K562 (cell line): ENCODE measurements around the gene PACSIN3.

Experiments
- ATF1 ChIP-seq, 2 experiments: fragments of 450-650 bp in 1 of 2; IDR thresholded peaks; 2 replicates each; pipeline ENCODE4 v1.6.1; 2016; ENCODE audit warnings: missing compliant biosample characterization in 1 of 2, missing genetic modification characterization in 1 of 2
- E2F5 ChIP-seq: sonication (generic); formaldehyde crosslinking; IDR thresholded peaks from 2 replicates; pipeline ENCODE4 v1.8.0; 2022; ENCODE audit warnings: mild to moderate bottlenecking, missing genetic modification reagents
- JUND ChIP-seq, 2 experiments: IDR thresholded peaks; 2 replicates in 1 of 2; 3 replicates in 1 of 2; pipeline ENCODE4 v1.6.1; 2011; ENCODE audit warnings: borderline replicate concordance in 2 of 2, low read depth in 2 of 2, low read length in 2 of 2, improper control_type of control experiment in 1 of 2, missing biosample characterization in 1 of 2, missing genetic modification characterization in 1 of 2, missing genetic modification reagents in 1 of 2
- USF2 ChIP-seq: sonication (generic); formaldehyde crosslinking; IDR thresholded peaks from 2 replicates; pipeline ENCODE4 v1.5.0; 2020; ENCODE audit warnings: missing genetic modification reagents

DNA sequence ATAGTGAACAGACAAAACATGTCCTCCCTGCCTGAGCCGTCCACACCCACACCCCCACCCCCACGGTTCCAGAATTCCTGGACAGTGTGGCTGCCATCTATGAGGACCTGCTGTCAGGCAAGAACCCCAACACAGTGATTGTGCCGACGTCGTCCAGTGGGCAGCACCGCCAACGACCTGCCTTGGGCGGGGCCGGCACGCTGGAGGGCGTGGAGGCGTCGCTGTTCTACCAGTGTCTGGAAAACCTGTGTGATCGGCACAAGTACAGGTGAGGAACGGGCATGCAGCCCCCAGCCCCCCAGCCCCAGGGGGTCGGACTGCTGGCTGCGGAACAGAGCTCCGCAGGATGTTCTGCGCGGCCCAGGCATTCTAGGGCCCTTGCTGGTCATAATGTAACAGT lies 29.3 kb downstream of the PACSIN3 start:
- TF ChIP-seq ATF1 (CRISPR knock-in tag; IDR thresholded peaks at IDR 0.05): no peak
- TF ChIP-seq ATF1 (tag; IDR thresholded peaks at IDR 0.05): no peak
- TF ChIP-seq USF2 (CRISPR knock-in tag): no peak
- TF ChIP-seq E2F5 (CRISPR knock-in tag): no peak
- TF ChIP-seq JUND (IDR thresholded peaks at IDR 0.05; ENCODE audit: borderline replicate concordance, low read depth, low read length): no peak
- TF ChIP-seq JUND (tag; IDR thresholded peaks at IDR 0.05; ENCODE audit: borderline replicate concordance, low read depth, low read length): no peak
